ENCODE data around the gene TAF9.

TAF9 gene

DNA sequence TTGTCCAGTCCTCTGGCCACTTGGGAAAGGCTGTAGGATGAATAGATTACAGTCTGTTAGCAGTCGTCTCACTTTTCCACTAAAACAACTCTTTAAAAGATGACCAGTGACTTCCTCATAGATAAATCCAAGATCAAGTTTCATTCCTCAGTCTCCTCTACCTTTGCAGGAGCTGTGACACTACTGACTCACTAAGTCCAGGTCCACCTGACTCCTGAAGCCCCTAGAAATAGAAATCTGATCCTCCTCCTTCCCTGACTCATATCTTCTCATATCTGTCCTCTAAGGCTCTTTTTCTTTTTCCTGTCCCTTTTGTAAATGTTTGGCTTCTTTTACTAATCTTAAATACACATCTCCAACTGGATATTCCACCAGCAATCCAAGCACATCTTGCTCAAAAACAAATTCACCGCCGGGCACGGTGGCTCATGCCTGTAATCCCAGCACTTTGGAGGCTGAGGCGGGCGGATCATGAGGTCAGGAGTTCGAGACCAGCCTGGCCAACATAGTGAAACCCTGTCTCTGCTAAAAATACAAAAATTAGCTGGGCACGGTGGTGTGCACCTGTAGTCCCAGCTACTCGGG is 39.3 kb downstream of the TAF9 start:
- TF ChIP-seq, protein P1, sequence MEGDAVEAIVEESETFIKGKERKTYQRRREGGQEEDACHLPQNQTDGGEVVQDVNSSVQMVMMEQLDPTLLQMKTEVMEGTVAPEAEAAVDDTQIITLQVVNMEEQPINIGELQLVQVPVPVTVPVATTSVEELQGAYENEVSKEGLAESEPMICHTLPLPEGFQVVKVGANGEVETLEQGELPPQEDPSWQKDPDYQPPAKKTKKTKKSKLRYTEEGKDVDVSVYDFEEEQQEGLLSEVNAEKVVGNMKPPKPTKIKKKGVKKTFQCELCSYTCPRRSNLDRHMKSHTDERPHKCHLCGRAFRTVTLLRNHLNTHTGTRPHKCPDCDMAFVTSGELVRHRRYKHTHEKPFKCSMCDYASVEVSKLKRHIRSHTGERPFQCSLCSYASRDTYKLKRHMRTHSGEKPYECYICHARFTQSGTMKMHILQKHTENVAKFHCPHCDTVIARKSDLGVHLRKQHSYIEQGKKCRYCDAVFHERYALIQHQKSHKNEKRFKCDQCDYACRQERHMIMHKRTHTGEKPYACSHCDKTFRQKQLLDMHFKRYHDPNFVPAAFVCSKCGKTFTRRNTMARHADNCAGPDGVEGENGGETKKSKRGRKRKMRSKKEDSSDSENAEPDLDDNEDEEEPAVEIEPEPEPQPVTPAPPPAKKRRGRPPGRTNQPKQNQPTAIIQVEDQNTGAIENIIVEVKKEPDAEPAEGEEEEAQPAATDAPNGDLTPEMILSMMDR (IDR thresholded peaks at IDR 0.05; ENCODE audit: low read depth, low read length, missing control alignments), result no peak
- no peak for DNase-seq (ENCODE audit: low read depth)
- in situ Hi-C loops (cut with HindIII; ENCODE audit: low sequenced_read_pairs), result no loop called here
- H3K4me3 ChIP-seq (ENCODE audit: low read depth, low read length), result no peak overlapping the region

DNA sequence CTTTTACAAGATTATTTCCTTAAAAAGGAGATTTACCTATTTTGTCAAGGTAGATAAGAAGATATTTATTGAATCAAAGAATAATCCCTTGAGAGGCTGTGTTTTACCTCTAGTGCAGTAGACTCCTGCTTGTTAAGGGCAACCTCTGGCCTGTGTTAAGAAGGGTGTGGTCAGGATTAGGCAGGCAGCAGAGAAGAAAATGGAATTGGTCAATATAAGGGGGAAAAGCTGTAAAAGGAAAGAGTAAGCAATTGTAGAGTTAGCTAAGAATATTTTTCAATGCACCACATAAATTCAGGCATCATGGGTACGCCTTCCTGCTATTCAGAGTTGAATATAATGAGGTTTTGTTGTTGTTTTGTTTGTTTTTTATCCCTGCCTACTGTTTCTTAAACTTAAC is 43.0 kb downstream of the TAF9 start:
- no peak for DNase-seq (ENCODE audit: low read depth)
- TF ChIP-seq, protein P1 (IDR thresholded peaks at IDR 0.05; ENCODE audit: low read depth, low read length, missing control alignments), result no peak
- in situ Hi-C loops (cut with HindIII; ENCODE audit: low sequenced_read_pairs), result no loop called here
- H3K4me3 ChIP-seq (ENCODE audit: low read depth, low read length), result no peak overlapping the region

DNA sequence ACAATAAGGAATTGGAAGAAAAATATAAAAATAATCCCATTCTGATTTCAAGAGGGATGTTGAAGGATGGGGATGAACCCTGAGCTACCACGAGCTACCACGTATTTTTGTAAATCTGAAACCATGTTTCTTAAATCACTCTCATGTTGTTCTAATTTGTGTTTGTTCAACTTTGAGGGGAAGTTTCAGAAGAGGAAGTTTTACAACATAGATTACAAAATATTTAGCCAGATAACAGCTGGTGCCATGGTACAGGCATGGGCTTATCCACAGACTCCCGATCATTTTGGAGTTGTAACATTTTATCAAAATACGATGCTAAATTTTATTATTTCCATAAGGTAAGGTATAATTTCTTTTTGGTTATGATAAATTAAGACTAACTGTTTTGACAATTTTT is 51.9 kb downstream of the TAF9 start:
- TF ChIP-seq, protein P1 (IDR thresholded peaks at IDR 0.05; ENCODE audit: low read depth, low read length, missing control alignments), result no peak
- no peak for DNase-seq (ENCODE audit: low read depth)
- in situ Hi-C loops (cut with HindIII; ENCODE audit: low sequenced_read_pairs), result no loop called here
- H3K4me3 ChIP-seq (ENCODE audit: low read depth, low read length), result no peak overlapping the region

DNA sequence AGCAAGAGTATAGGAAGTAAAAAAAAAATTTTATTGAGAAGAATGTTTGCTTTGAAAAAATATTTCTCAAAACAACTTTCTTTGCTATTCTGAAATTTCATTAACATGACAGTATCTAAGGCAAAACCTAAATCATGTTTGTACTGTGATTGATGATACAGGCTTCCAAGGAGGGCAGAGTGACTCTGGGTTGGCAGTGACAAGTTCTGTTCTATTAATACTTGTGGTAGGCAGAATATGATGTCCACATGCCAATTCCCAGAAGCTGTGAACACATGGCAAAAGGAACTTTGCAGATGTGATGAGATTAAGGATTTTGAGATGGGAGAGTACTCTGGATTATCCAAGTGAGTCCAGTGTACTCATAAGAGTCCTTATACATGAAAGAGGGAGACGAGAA is 53.3 kb downstream of the TAF9 start:
- TF ChIP-seq, protein P1 (IDR thresholded peaks at IDR 0.05; ENCODE audit: low read depth, low read length, missing control alignments), result no peak
- no peak for DNase-seq (ENCODE audit: low read depth)
- no peak overlapping the region for H3K4me3 ChIP-seq (ENCODE audit: low read depth, low read length)
- in situ Hi-C loops (cut with HindIII; ENCODE audit: low sequenced_read_pairs), result no loop called here
